H1 (cell line): ENCODE data around the gene RAB11A. TPM values are rescaled to one million over a fixed set of nuclear protein-coding genes. Genes with fewer than 3 reads are reported as not detected.

Experiments used
- BCL11A ChIP-seq, 2 experiments: IDR thresholded peaks; one replicate each; pipeline ENCODE4 v1.6.1; 2011; ENCODE audit warnings: low read depth in 2 of 2, low read length in 2 of 2, mild to moderate bottlenecking in 2 of 2
- YY1 ChIP-seq: IDR thresholded peaks from 2 replicates; pipeline ENCODE4 v1.6.1; 2011; ENCODE audit warnings: low read depth, mild to moderate bottlenecking, low read length
- polyA plus RNA-seq, 7 experiments: library from polyadenylated mRNA; depleted of rRNA in 3 of 7; stranded (reverse) in 5 of 7; unstranded in 2 of 7; fragments of >200 nt in 5 of 7; fragments of 200-250 nt in 2 of 7; gene quantifications; 1 replicate in 5 of 7; 2 replicates in 1 of 7; 4 replicates in 1 of 7; pipeline versions ENCODE4 v1.2.1 to v1.2.3, GENCODE V29; 2011 to 2013; ENCODE audit warnings: missing spikeins in 2 of 7, mixed read lengths in 2 of 7
- total RNA-seq: library from RNA; stranded (reverse); fragmentation: NEBNext Ultra II Directional; extraction: Animal tissue kit (Norgen Biotek cat#: 25700); gene quantifications from 2 replicates; pipeline ENCODE4 v1.2.1, GENCODE V29; 2021

RAB11A gene
- total and polyA plus RNA-seq, 2 of the 8 experiments (the other 6 are each of a cell fraction or from before 2014, with no cell fraction given), result 211 to 254 TPM

- TF ChIP-seq YY1 (0 out of 2 replicates have a peak, but pooled peaks have one; percentile 29), BCL11A (IDR thresholded peaks at IDR 0.05; ENCODE audit: low read depth in 2 of 2, low read length in 2 of 2) (no peak)
- TF ChIP-seq, all 59 proteins: peak for 7
These were observed 47.5 kb downstream of the RAB11A start (continued) for GRCh38 chr15:65916664-65917406.
